GM13976 (cell line): Measurements from ENCODE around the gene SCYL2.
"Not testable (repeated sequence)": the region's sequence is repeated elsewhere in the genome, so short reads cannot be mapped to it uniquely, and the experiment has no call there.

Source experiments
- DNase-seq: peaks from one replicate; pipeline ENCODE4 v3.0.0; 2012; ENCODE audit warnings: low spot score
- in situ Hi-C: fragments of 300-500 bp; cut with MboI; formaldehyde crosslinking; loops from one replicate; pipeline ENCODE4 v1.12.0; 2022; ENCODE audit warnings: low sequenced_read_pairs, mixed read lengths, inconsistent platforms; ENCODE audit not compliant: unreplicated experiment
- TF ChIP-seq, protein P1 (sequence below): IDR thresholded peaks from 2 replicates; pipeline ENCODE4 v1.5.1; 2012; ENCODE audit warnings: borderline replicate concordance, mild to moderate bottlenecking; ENCODE audit not compliant: insufficient read depth; ENCODE audit errors: extremely low read depth, missing control alignments, control extremely low read depth

SCYL2 gene

GRCh38 chr12:100258127-100258526 lies 8.8 kb upstream of the SCYL2 start:
- in situ Hi-C loops, result no loop called here
- TF ChIP-seq, protein P1, sequence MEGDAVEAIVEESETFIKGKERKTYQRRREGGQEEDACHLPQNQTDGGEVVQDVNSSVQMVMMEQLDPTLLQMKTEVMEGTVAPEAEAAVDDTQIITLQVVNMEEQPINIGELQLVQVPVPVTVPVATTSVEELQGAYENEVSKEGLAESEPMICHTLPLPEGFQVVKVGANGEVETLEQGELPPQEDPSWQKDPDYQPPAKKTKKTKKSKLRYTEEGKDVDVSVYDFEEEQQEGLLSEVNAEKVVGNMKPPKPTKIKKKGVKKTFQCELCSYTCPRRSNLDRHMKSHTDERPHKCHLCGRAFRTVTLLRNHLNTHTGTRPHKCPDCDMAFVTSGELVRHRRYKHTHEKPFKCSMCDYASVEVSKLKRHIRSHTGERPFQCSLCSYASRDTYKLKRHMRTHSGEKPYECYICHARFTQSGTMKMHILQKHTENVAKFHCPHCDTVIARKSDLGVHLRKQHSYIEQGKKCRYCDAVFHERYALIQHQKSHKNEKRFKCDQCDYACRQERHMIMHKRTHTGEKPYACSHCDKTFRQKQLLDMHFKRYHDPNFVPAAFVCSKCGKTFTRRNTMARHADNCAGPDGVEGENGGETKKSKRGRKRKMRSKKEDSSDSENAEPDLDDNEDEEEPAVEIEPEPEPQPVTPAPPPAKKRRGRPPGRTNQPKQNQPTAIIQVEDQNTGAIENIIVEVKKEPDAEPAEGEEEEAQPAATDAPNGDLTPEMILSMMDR, result no peak
- DNase-seq, result no peak

GRCh38 chr12:100263131-100263530 lies 3.8 kb upstream of the SCYL2 start:
- DNase-seq, result no peak
- TF ChIP-seq, protein P1, result no peak

GRCh38 chr12:100265107-100265506 lies 1.9 kb upstream of the SCYL2 start:
- in situ Hi-C loops, DNase-seq: not testable (repeated sequence)

More at GRCh38 chr12:100263131-100263530, 3.8 kb upstream of the SCYL2 start:
- in situ Hi-C loops, result no loop called here

GRCh38 chr12:100265732-100266584 lies 1.0 kb upstream of the SCYL2 start:
- TF ChIP-seq, protein P1, result no peak
- no peak for DNase-seq
- in situ Hi-C loops, result no loop called here

- DNase-seq, result no peak
- in situ Hi-C loops, result no loop called here
- TF ChIP-seq, protein P1, result no peak
These were observed 467 bp upstream of the SCYL2 start for GRCh38 chr12:100266585-100266834.

DNA sequence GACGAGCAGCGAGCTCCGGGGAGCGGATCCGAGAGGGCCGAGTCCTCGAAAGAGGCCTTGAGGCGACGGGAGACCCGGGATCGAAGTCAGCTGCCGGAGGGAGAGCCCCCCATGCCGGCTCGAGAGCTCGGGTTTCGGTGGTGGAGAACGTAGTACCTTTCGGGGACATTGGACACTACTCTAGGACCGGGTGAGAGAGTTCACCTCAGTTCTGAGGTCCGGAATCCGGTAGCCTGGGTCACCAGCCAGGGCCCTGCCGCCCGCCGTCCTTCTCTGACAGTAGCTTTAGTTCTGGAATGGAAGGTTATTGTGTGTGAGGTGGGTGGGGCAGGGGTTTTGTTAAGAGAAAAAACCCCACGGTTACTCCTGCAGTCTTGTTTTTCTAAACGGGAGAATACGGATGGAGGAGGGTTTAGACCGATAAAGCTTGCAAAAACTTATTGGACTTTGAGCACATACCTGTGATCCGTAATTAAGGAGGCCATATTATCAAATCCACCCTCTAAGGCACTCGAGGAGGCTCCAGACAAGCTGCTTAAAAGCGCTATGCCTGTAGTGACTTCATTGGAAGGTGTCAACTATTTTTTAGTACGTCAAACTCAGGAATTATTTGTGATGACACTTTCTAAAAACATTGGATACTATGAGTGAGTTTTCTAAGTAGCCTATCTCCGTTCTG lies 765 bp downstream of the SCYL2 start:
- in situ Hi-C loops, result no loop called here
- TF ChIP-seq, protein P1, result no peak
- DNase-seq, result no peak
